ENCODE results near the gene SNX3. TPM values are rescaled to one million over a fixed set of nuclear protein-coding genes. Genes with fewer than 3 reads are reported as not detected.
A peak's percentile ranks its signal among the peaks of the same experiment; 100 is the strongest.
"Not testable (repeated sequence)": the region's sequence is repeated elsewhere in the genome, so short reads cannot be mapped to it uniquely, and the experiment has no call there.

Gene SNX3
- total RNA-seq, 1 donor from 2014 or later, result 178 TPM

DNA sequence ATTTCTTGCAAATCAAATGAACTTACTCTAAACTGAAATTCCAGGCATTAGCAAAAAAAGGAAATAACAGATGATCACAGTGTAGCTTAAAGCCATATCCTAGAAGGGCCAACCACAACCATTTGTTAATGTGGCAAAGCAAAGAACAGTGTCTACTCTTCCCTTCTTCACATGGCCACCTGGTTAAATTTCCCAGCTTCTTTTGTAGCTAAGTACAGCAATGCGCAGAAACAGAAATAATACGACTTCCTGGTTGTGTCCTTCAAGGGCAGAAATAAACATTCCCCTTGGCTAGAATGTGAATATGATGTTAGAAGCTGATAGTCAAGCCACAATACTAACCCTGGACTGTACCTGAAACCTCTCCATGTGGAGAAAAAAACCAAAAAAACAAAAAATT lies 9.6 kb downstream of the SNX3 start:
- no peaks in the 10 kb centered on the region for H3K27me3 Mint-ChIP-seq (ENCODE audit: low read depth)
- no peak for TF ChIP-seq CTCF (IDR thresholded peaks at IDR 0.05)
- no peaks in the 10 kb centered on the region for H3K9me3 Mint-ChIP-seq (ENCODE audit: low read depth)
- no peak for DNase-seq (ENCODE audit: low spot score)
- no peak overlapping the region for H3K4me3 Mint-ChIP-seq (ENCODE audit: unreplicated experiment)
- peaks cover 32% of the 10 kb centered on the region for H3K4me1 Mint-ChIP-seq (ENCODE audit: low read depth)
- no peak overlapping the region for H3K27ac Mint-ChIP-seq (ENCODE audit: unreplicated experiment)
- no peaks in the 10 kb centered on the region for H3K36me3 Mint-ChIP-seq (ENCODE audit: low read depth)

- Mint-ChIP-seq H3K9me3 (ENCODE audit: low read depth) (peaks cover 5% of the 10 kb centered on the region), H3K36me3 (ENCODE audit: low read depth) (peaks cover 2% of the 10 kb centered on the region), H3K4me1 (ENCODE audit: low read depth) (peaks cover 32% of the 10 kb centered on the region), H3K27me3 (ENCODE audit: low read depth) (no peaks in the 10 kb centered on the region), H3K27ac (ENCODE audit: unreplicated experiment) (no peak overlapping the region), H3K4me3 (ENCODE audit: unreplicated experiment) (no peak overlapping the region)
- DNase-seq (ENCODE audit: low spot score), result no peak
- peak; percentile 52 for TF ChIP-seq CTCF (IDR thresholded peaks at IDR 0.05)
These were observed 10.5 kb downstream of the SNX3 start for GRCh38 chr6:108250240-108250866.

DNA sequence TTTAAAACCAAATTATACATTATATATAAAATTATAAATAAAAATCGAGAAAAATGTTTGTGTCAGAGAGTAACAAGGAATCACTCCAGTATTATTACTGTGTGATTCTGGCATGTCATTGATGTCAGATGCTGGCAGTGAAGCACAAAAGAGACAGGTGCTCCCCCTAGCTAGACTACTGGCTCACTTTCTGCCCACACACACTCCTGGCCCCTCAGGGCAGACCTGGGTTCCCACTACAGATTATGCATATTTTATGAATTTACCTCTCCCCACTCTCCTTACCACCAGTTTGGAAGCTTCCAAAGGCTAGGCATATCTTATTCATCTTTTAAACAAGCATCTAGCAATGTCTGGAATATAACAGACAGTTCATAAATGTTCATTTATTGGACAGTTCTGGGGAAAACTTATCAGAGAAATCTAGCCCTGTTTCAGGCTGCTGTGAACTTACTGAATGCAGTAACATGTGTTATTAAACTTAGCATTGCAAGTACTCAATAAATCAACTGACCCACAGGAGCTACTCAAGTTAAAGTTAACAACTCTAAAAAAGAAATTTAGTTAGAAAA lies 12.8 kb downstream of the SNX3 start:
- H3K27me3 Mint-ChIP-seq (ENCODE audit: low read depth), result no peaks in the 10 kb centered on the region

DNA sequence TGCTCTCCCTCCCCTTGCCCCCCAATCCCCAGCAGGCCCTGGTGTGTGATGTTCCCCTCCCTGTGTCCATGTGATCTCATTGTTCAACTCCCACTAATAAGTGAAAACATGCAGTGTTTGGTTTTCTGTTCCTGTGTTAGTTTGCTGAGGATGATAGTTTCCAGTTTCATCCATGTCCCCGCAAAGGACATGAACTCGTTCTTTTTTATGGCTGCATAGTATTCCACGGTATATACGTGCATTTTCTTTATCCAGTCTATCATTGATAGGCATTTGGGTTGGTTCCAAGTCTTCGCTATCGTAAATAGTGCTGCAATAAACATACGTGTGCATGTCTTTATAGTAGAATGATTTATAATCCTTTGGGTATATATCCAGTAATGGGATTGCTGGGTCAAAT lies 15.7 kb downstream of the SNX3 start:
- not testable (repeated sequence) for H3K4me1 Mint-ChIP-seq (ENCODE audit: low read depth); H3K27me3 Mint-ChIP-seq (ENCODE audit: low read depth); H3K4me3 Mint-ChIP-seq (ENCODE audit: unreplicated experiment); H3K27ac Mint-ChIP-seq (ENCODE audit: unreplicated experiment); DNase-seq (ENCODE audit: low spot score)
- Mint-ChIP-seq H3K36me3 (ENCODE audit: low read depth) (peaks cover 13% of the 10 kb centered on the region), H3K9me3 (ENCODE audit: low read depth) (peaks cover 18% of the 10 kb centered on the region)

More for the DNA sequence above, 12.8 kb downstream of the SNX3 start:
- no peak for DNase-seq (ENCODE audit: low spot score)
- Mint-ChIP-seq H3K4me3 (ENCODE audit: unreplicated experiment) (no peak overlapping the region), H3K27ac (ENCODE audit: unreplicated experiment) (no peak overlapping the region), H3K36me3 (ENCODE audit: low read depth) (peaks cover 2% of the 10 kb centered on the region), H3K4me1 (ENCODE audit: low read depth) (peaks cover 22% of the 10 kb centered on the region), H3K9me3 (ENCODE audit: low read depth) (peaks cover 5% of the 10 kb centered on the region)
- TF ChIP-seq CTCF (IDR thresholded peaks at IDR 0.05), result peak; percentile 14

GRCh38 chr6:108243836-108244235 lies 17.0 kb downstream of the SNX3 start:
- TF ChIP-seq CTCF (IDR thresholded peaks at IDR 0.05), result no peak
- peaks cover 18% of the 10 kb centered on the region for H3K9me3 Mint-ChIP-seq (ENCODE audit: low read depth)
- no peak for DNase-seq (ENCODE audit: low spot score)
- peaks cover 4% of the 10 kb centered on the region for H3K4me1 Mint-ChIP-seq (ENCODE audit: low read depth)
- H3K27ac Mint-ChIP-seq (ENCODE audit: unreplicated experiment), result no peak overlapping the region
- H3K27me3 Mint-ChIP-seq (ENCODE audit: low read depth), result no peaks in the 10 kb centered on the region
- H3K36me3 Mint-ChIP-seq (ENCODE audit: low read depth), result peaks cover 15% of the 10 kb centered on the region
- H3K4me3 Mint-ChIP-seq (ENCODE audit: unreplicated experiment), result no peak overlapping the region

- H3K36me3 Mint-ChIP-seq (ENCODE audit: low read depth), result peaks cover 17% of the 10 kb centered on the region
- no peak overlapping the region for H3K27ac Mint-ChIP-seq (ENCODE audit: unreplicated experiment)
- TF ChIP-seq CTCF (IDR thresholded peaks at IDR 0.05), result no peak
- no peak for DNase-seq (ENCODE audit: low spot score)
- H3K9me3 Mint-ChIP-seq (ENCODE audit: low read depth), result peaks cover 18% of the 10 kb centered on the region
- H3K4me3 Mint-ChIP-seq (ENCODE audit: unreplicated experiment), result no peak overlapping the region
- no peaks in the 10 kb centered on the region for H3K4me1 Mint-ChIP-seq (ENCODE audit: low read depth)
- H3K27me3 Mint-ChIP-seq (ENCODE audit: low read depth), result no peaks in the 10 kb centered on the region
These were observed 18.1 kb downstream of the SNX3 start for GRCh38 chr6:108242721-108243120.

Data from chondrocyte (in vitro differentiated cells).